GM19463 (cell line): ENCODE results near the gene ITIH3.

ENCODE experiments used
- ATAC-seq: cut with Tn5 transposase; IDR thresholded peaks from one replicate; pipeline ENCODE4 v1.9.1; 2021; ENCODE audit warnings: mild to moderate bottlenecking, moderate library complexity; ENCODE audit not compliant: unreplicated experiment

The ITIH3 gene

GRCh38 chr3:52779011-52779836, 15.4 kb upstream of the ITIH3 start:
- peak; percentile 83 for ATAC-seq

- no peak for ATAC-seq
Measured at GRCh38 chr3:52779837-52780585, 14.6 kb upstream of the ITIH3 start.

DNA sequence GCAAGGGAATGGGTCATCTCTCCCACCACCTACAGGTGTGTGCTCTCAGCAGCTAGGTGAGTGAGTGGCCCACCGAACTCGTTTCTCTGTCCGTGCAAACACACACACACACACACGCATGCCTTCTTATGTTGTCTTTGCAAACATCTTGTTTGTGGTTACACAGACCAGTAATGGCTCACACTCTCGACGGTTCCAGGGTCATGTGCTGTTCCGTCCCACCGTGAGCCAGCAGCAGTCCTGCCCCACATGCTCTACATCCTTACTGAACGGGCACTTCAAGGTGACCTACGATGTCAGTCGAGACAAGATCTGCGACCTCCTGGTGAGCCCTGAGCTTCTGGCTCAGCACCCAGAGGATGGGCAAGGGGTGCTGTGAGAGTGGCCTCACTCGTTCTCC, 12.9 kb upstream of the ITIH3 start:
- no peak for ATAC-seq

DNA sequence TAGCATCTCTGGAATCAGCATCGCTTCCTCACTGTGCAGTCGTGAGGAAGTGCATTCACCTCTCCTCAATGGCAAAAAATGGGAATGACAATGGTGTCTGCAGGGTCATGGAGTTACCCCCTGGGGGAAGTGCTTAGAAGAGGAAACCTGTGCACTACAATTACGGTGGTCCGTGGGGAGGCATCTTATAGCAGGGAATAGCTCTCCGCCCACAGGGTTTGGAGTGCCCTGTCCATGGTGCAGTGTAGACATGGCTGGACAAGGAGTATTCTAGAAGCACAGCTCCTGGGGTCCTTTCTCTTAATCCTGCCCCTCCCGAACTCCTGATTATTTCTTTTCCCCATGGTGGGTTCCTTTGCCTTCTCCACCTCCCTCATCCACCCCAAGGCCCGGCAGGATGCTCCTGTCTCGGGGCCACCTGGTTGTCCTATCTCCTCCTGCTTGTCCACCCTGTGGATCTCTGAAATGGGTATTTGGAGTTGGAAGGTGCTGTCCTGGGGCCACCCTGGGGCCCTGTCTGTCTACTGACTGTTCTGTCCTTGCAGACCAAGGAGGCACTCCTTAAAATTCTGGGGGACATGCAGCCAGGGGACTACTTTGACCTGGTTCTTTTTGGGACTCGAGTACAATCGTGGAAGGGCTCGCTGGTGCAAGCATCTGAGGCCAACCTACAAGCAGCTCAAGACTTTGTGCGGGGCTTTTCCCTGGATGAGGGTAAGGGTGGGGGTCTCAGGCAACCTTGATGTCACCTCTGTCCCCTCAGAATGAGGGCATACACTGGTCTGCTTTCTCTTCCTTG, 12.0 kb upstream of the ITIH3 start:
- no peak for ATAC-seq

- no peak for ATAC-seq
Measured at GRCh38 chr3:52783211-52783555, 11.4 kb upstream of the ITIH3 start.

GRCh38 chr3:52784021-52784621, 10.5 kb upstream of the ITIH3 start:
- ATAC-seq, result no peak

GRCh38 chr3:52784931-52785590, 9.5 kb upstream of the ITIH3 start:
- no peak for ATAC-seq

- ATAC-seq, result no peak
Measured at GRCh38 chr3:52786330-52787215, 8.0 kb upstream of the ITIH3 start.

DNA sequence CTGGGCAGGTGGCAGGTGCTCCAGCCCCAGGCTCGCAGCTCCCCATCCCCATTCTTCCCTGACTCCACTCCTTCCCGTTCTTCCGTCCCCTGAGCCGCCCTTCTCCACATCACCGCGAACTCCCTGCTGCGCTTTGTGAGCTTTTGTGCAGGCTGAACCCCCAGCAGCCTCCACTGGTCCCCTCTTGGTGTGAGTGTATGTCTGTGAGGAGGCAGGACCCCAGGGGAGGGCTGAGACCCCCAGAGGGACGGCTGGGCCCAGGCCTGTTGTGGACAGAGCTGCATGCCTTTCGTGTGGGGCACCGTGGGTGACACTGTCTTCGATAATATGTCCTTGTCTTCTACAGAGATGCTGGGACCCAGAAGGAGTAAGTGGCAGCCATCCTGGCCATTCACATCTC, 7.3 kb upstream of the ITIH3 start:
- ATAC-seq, result no peak

GRCh38 chr3:52787672-52788625, 6.6 kb upstream of the ITIH3 start:
- ATAC-seq, result no peak

DNA sequence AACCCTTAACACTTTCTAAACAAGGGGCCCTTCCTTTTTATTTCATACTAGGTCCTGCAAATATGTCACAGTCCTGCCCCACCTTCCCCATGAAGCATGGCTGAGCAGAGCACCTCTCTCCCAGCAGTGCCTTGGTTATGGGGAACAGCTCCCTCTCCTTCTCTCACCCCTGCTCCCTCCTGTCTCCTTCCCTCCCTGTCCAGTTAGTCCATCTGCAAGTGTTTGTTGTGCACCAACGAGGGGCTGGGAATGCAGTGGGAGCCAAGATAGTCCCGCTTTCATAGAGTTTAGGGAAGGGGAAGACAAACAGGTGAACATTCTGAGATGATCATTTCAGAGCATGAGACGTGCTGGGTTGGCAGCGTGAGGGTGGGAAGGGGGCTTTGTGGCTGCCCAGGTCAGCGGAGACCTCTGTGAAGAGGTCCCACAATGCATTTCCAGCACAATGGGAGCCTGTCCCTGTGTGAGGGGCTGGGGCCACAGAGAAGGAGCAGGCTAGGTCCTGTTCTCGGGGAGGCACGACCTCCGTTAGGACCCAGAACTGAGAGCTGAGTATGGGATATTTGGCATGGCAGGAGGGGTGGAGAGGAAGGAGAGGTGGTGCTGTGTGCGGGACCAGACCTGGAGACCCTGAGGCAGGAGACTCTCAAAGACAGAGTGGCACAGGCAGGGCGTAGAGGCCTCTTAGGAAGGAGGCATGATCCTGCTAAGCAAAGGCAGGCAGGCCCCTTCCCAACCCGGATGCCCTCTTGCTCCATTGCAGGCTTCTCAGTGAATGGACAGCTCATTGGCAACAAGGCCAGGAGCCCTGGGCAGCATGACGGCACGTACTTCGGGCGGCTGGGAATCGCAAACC, 5.5 kb upstream of the ITIH3 start:
- ATAC-seq, result no peak

DNA sequence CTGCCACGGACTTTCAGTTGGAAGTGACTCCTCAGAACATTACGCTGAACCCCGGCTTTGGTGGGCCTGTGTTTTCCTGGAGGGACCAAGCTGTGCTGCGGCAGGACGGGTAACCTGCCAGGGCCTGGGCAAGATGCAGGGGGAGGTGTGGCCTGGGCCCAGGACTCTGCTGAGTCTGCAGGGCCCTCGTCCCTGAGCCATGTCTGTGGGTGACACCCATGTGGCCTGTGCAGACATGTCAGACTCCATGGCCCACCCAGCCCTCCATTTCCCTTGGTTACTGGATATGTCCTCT, 4.9 kb upstream of the ITIH3 start:
- ATAC-seq, result no peak

GRCh38 chr3:52790337-52790736, 4.3 kb upstream of the ITIH3 start:
- ATAC-seq, result no peak

- no peak for ATAC-seq
Measured at GRCh38 chr3:52790741-52791140, 3.9 kb upstream of the ITIH3 start.

- no peak for ATAC-seq
Measured at GRCh38 chr3:52791366-52791765, 3.2 kb upstream of the ITIH3 start.

GRCh38 chr3:52791928-52792327, 2.7 kb upstream of the ITIH3 start:
- ATAC-seq, result no peak

- no peak for ATAC-seq
Measured at GRCh38 chr3:52792413-52792812, 2.2 kb upstream of the ITIH3 start.
